HUES6 (cell line): ENCODE measurements around the gene FXYD1.

Experiments
- H3K27ac ChIP-seq: 2 replicates; pipeline ENCODE4 v1.7.0; 2013; ENCODE audit warnings: low read depth, mild to moderate bottlenecking, low read length, inconsistent platforms
- H3K27me3 ChIP-seq: 2 replicates; pipeline ENCODE4 v1.6.1; 2013; ENCODE audit warnings: low read length; ENCODE audit not compliant: control insufficient read depth, insufficient read depth
- H3K36me3 ChIP-seq: 2 replicates; pipeline ENCODE4 v1.6.1; 2013; ENCODE audit warnings: low read length; ENCODE audit not compliant: control insufficient read depth, insufficient read depth
- H3K4me1 ChIP-seq: 2 replicates; pipeline ENCODE4 v1.6.1; 2013; ENCODE audit warnings: low read length; ENCODE audit not compliant: control insufficient read depth, insufficient read depth
- H3K4me3 ChIP-seq: 2 replicates; pipeline ENCODE4 v1.5.1; 2013; ENCODE audit warnings: low read depth, low read length
- H3K9ac ChIP-seq: one replicate; pipeline ENCODE4 v1.6.1; 2013; ENCODE audit warnings: mild to moderate bottlenecking, low read length
- H3K9me3 ChIP-seq: 2 replicates; pipeline ENCODE4 v1.6.1; 2013; ENCODE audit warnings: low read depth, low read length; ENCODE audit not compliant: control insufficient read depth, insufficient read depth

Gene FXYD1

DNA sequence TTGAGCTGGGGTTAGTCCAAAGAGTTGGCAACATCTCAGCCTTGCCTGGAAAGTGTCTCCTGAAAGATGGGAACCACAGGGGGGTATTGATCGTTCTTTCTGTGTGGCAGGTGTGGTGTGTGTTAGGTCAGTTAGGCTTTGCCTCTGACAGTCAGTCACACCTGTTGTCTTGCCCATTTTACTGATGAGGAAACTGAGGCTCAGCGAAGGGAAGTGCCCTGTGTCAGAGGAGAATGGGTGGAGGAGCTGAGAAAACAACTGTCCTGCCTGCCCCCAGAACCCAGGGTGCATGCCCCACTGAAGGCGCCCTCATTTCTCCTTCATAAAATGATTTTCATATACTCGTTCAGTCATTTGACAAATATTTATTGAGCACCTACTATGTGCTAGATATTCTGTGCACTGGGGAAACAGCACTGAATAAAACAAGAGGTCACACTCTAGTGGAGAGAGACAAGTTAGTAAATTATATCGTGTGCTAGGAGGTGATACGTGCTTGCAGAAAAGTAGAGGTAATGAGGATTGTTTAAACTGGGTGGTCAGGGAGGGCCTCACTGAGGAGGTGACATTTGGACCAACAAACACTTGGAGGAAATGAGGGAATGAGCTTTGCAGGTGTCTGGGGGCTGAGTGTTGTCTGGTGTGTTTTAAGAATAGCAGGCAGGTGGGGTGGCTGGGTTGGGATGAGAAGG, 17.5 kb downstream of the FXYD1 start:
- Histone ChIP-seq H3K9ac (peak overlapping the region; percentile 74), H3K4me3 (peak overlapping the region; percentile 81), H3K36me3 (peaks cover 45% of the 10 kb centered on the region), H3K27ac (no peak overlapping the region), H3K4me1 (peaks cover 24% of the 10 kb centered on the region), H3K9me3 (no peaks in the 10 kb centered on the region), H3K27me3 (no peaks in the 10 kb centered on the region)

DNA sequence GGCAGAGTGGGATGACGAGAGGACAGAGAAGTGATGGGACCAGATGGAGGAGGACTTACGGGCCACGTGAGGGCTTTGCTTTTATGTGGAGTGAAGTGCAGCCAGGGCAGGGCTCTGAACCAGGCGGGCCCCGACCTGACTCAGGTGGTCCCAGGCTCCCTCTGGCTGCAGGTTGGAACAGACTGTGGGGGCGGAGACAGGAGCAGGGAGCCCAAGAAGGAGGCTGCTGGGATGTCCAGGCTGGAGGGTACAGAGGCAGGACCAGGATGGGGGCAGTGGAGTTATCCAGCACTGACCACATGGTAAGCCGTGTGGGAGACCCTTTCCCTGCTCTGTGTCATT, 18.0 kb downstream of the FXYD1 start:
- Histone ChIP-seq H3K4me3 (no peak overlapping the region), H3K9ac (no peak overlapping the region), H3K27ac (no peak overlapping the region), H3K36me3 (peaks cover 51% of the 10 kb centered on the region), H3K4me1 (peaks cover 19% of the 10 kb centered on the region), H3K9me3 (no peaks in the 10 kb centered on the region), H3K27me3 (no peaks in the 10 kb centered on the region)

DNA sequence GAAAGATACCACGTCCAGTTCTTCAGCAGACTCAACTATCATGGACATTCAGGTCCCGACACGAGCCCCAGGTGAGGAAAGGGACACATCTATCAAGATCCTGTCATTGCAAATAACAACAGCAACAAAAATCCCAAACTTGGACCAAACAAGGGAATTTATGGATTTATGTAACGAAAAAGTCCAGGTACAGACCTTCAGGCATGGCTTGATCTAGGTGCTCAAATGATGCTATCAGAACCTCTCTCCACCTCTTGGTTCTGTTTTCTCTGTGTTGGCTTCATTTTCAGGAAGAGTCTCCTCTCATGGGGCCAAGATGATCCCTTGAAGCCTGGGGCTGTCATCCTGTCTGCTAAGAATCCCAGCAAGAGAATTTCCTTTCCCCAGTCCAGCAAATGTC, 18.8 kb downstream of the FXYD1 start:
- Histone ChIP-seq H3K27me3 (no peaks in the 10 kb centered on the region), H3K36me3 (peaks cover 58% of the 10 kb centered on the region), H3K4me1 (peaks cover 17% of the 10 kb centered on the region), H3K9ac (no peak overlapping the region), H3K9me3 (no peaks in the 10 kb centered on the region), H3K4me3 (no peak overlapping the region), H3K27ac (no peak overlapping the region)

- H3K9me3 ChIP-seq: peaks cover 15% of the 10 kb centered on the region; the same call in 1 of the 2 replicates
- peaks cover 80% of the 10 kb centered on the region for H3K36me3 ChIP-seq
- H3K4me1 ChIP-seq: peaks cover 7% of the 10 kb centered on the region; the same call in 1 of the 2 replicates
- H3K27me3 ChIP-seq: no peaks in the 10 kb centered on the region
- no peak overlapping the region for H3K4me3 ChIP-seq
- H3K27ac ChIP-seq: no peak overlapping the region
- no peak overlapping the region for H3K9ac ChIP-seq
Observed at GRCh38 chr19:35159606-35160005, 21.0 kb downstream of the FXYD1 start.

- no peaks in the 10 kb centered on the region for H3K27me3 ChIP-seq
- H3K4me3 ChIP-seq: no peak overlapping the region
- H3K36me3 ChIP-seq: peaks cover 92% of the 10 kb centered on the region
- peaks cover 23% of the 10 kb centered on the region for H3K9me3 ChIP-seq
- H3K4me1 ChIP-seq: peaks cover 2% of the 10 kb centered on the region; the same call in 1 of the 2 replicates
- H3K9ac ChIP-seq: no peak overlapping the region
- no peak overlapping the region for H3K27ac ChIP-seq
Observed at GRCh38 chr19:35160629-35161433, 22.2 kb downstream of the FXYD1 start.

DNA sequence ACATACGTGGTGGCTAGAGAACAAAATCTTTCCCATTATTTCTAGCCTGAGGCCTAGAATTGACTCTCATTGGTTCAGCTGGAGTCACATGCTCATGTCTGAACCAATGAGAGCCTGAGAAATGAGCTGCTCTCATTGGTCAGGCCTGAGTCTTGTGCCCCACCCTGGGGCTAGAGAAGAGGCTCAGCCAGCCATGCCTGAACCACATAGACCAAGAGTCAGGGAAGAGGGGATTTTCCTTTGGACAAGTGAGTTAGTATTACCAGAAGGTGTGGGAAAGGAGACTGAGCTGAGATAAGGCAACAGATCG, 22.8 kb downstream of the FXYD1 start:
- H3K9me3 ChIP-seq: peaks cover 28% of the 10 kb centered on the region
- H3K9ac ChIP-seq: no peak overlapping the region
- H3K4me1 ChIP-seq: no peaks in the 10 kb centered on the region
- no peak overlapping the region for H3K4me3 ChIP-seq
- no peak overlapping the region for H3K27ac ChIP-seq
- no peaks in the 10 kb centered on the region for H3K27me3 ChIP-seq
- H3K36me3 ChIP-seq: peaks cover 98% of the 10 kb centered on the region

DNA sequence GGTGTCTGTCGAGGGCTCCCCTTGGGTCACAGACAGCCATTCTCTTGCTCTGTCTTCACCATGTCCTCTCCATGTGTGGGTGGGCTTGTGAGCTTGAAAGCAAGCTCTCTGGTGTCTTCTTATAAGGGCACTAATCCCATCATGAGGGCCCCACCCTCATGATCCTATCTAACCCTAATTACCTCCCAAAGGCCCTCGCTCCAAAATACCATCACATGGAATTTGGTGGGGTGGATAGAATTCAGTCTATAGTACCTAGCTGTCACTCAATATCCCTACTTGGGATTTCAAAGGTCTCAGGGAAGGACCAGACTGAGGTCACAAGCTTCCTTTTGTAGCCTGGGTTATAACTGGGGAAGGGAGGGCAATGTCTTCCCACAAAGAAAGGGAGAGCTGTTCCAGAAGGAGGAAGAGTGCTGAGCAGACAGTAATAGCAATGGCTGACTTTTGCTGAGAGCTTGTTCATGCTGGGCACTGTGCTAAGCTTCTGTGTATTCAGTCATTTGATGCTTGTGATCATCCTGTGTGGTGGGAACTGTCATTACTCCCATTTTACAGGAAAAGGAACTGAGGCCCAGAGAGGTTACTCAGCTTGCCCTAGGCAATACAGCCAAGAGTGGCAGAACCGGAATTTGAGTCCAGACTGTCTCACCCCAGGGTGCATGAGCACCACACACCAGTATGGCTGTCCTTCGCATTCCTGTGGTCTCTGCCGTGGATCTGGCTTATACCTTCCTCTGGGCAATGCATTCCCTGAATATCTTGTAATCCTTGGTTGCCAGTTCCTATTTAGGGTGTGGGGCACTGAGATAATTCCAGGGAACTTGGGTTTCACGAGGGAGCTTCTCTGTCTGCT, 24.1 kb downstream of the FXYD1 start:
- no peak overlapping the region for H3K9ac ChIP-seq
- H3K4me1 ChIP-seq: no peaks in the 10 kb centered on the region
- H3K4me3 ChIP-seq: no peak overlapping the region
- peaks cover 31% of the 10 kb centered on the region for H3K9me3 ChIP-seq
- peaks cover 100% of the 10 kb centered on the region for H3K36me3 ChIP-seq
- no peaks in the 10 kb centered on the region for H3K27me3 ChIP-seq
- no peak overlapping the region for H3K27ac ChIP-seq

DNA sequence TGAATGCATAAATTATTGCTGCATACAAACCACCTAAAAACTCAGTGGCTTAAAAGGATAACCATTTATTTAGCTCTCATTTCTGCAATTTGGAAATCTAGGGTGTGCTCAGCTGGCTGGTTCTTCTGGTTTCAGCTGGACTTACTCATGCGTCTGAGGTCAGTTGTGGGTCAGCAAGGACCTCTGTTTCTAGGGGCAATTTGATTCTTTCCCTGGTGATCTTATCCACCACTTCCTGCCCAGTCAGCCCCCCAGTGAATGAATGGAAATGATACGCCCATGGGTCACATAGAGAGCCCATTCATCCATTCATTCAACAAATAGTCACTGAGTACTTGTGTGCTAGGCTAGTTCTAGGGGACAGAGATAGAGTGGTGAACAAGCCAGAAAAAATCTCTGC, 25.8 kb downstream of the FXYD1 start:
- no peak overlapping the region for H3K9ac ChIP-seq
- no peaks in the 10 kb centered on the region for H3K4me1 ChIP-seq
- no peaks in the 10 kb centered on the region for H3K27me3 ChIP-seq
- H3K27ac ChIP-seq: no peak overlapping the region
- H3K4me3 ChIP-seq: no peak overlapping the region
- peaks cover 96% of the 10 kb centered on the region for H3K36me3 ChIP-seq
- H3K9me3 ChIP-seq: peaks cover 31% of the 10 kb centered on the region

- Histone ChIP-seq H3K4me1 (no peaks in the 10 kb centered on the region), H3K36me3 (peaks cover 95% of the 10 kb centered on the region), H3K9me3 (peaks cover 31% of the 10 kb centered on the region), H3K27me3 (no peaks in the 10 kb centered on the region), H3K4me3 (no peak overlapping the region), H3K27ac (no peak overlapping the region), H3K9ac (no peak overlapping the region)
Observed at GRCh38 chr19:35165200-35166058, 26.8 kb downstream of the FXYD1 start.
